Measurements from ENCODE around the gene CAPN11.
A peak's percentile ranks its signal among the peaks of the same experiment; 100 is the strongest.

Gene CAPN11

GRCh38 chr6:44128020-44128917, 30.4 kb upstream of the CAPN11 start:
- H3K4me3 ChIP-seq (replicated peaks; ENCODE audit: insufficient read depth, low read length) = peak overlapping the region; percentile 77
- no peak for DNase-seq (ENCODE audit: low read depth in 1 of 2, low spot score in 1 of 2)
- peak overlapping the region; percentile 67 for H3K27ac ChIP-seq (replicated peaks)
- no peaks in the 10 kb centered on the region for H3K27me3 ChIP-seq (ENCODE audit: insufficient read depth, poor library complexity, severe bottlenecking)
- TF ChIP-seq SPI1 (IDR thresholded peaks at IDR 0.05; ENCODE audit: borderline replicate concordance, low read depth) = no peak
- no peak for TF ChIP-seq GABPA (IDR thresholded peaks at IDR 0.05; ENCODE audit: low read depth)
- TF ChIP-seq CTCF (IDR thresholded peaks at IDR 0.05; ENCODE audit: insufficient read depth, low read length) = no peak
- TF ChIP-seq REST (IDR thresholded peaks at IDR 0.05; ENCODE audit: insufficient replicate concordance, low read depth) = no peak
- TF ChIP-seq POLR2AphosphoS5 (IDR thresholded peaks at IDR 0.05; ENCODE audit: low read depth) = no peak

DNA sequence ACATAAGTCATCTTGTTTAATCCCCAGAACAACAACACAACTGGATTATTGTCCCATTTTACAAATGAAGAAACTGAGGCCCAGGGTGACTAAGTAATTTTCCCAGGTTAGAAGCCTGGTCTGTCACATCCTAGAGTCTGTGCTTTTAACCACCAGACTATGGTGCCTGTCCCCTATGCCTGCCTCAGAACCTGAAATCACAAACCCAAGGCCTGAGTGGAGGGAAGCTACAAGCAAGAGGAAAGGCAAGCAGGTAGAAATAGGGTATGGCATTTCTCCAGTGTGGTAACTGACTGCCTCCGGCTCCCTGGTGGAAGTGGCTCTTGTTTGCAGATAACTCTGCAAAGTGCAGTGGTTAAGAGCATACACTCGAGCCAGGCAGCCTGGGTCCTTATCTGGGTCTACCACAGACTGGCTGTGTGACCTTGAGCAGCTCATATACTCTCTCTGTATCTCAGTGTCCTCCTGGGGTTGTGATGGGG, 28.7 kb upstream of the CAPN11 start:
- Histone ChIP-seq H3K27me3 (ENCODE audit: insufficient read depth, poor library complexity, severe bottlenecking) (no peaks in the 10 kb centered on the region), H3K27ac (replicated peaks) (no peak overlapping the region), H3K4me3 (replicated peaks; ENCODE audit: insufficient read depth, low read length) (no peak overlapping the region)
- TF ChIP-seq GABPA (IDR thresholded peaks at IDR 0.05; ENCODE audit: low read depth) = no peak
- no peak for TF ChIP-seq REST (IDR thresholded peaks at IDR 0.05; ENCODE audit: insufficient replicate concordance, low read depth)
- TF ChIP-seq CTCF (IDR thresholded peaks at IDR 0.05; ENCODE audit: insufficient read depth, low read length) = no peak
- TF ChIP-seq POLR2AphosphoS5 (IDR thresholded peaks at IDR 0.05; ENCODE audit: low read depth) = no peak
- no peak for TF ChIP-seq SPI1 (IDR thresholded peaks at IDR 0.05; ENCODE audit: borderline replicate concordance, low read depth)
- no peak for DNase-seq (ENCODE audit: low read depth in 1 of 2, low spot score in 1 of 2)

DNA sequence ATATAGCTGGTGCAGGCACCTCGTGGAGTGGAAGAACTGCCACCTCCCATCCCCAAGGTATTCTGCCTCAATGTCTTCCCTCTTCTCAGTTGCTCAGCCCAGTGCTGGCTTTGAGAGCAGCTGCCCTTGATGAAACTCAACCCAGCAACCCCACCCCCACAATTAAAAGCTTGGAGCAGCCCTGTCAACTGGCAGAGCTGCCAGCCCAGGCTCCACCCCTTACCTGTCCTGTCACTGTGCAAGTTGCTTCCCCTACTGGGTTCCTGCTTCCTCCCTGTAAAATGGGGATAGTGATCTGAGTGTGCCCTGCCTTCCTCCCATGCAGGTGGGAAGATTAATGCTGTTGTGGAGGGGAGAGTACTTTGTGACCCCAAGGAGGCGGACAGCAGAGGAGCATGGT, 26.7 kb upstream of the CAPN11 start:
- H3K27me3 ChIP-seq (ENCODE audit: insufficient read depth, poor library complexity, severe bottlenecking) = no peaks in the 10 kb centered on the region
- H3K27ac ChIP-seq (replicated peaks) = no peak overlapping the region
- TF ChIP-seq POLR2AphosphoS5 (IDR thresholded peaks at IDR 0.05; ENCODE audit: low read depth) = no peak
- TF ChIP-seq SPI1 (IDR thresholded peaks at IDR 0.05; ENCODE audit: borderline replicate concordance, low read depth) = no peak
- TF ChIP-seq REST (IDR thresholded peaks at IDR 0.05; ENCODE audit: insufficient replicate concordance, low read depth) = no peak
- no peak for TF ChIP-seq GABPA (IDR thresholded peaks at IDR 0.05; ENCODE audit: low read depth)
- TF ChIP-seq CTCF (IDR thresholded peaks at IDR 0.05; ENCODE audit: insufficient read depth, low read length) = no peak
- DNase-seq (ENCODE audit: low read depth in 1 of 2, low spot score in 1 of 2) = no peak
- no peak overlapping the region for H3K4me3 ChIP-seq (replicated peaks; ENCODE audit: insufficient read depth, low read length)

Measured in HL-60 (cell line).